SK-N-SH (cell line): ENCODE measurements around the gene C1QTNF9.

Experiments used
- RCOR1 ChIP-seq: fragments of 150-350 bp; IDR thresholded peaks from 2 replicates; pipeline ENCODE4 v1.6.1; 2017; ENCODE audit warnings: antibody characterized with exemption, low read length
- TCF12 ChIP-seq: IDR thresholded peaks from 2 replicates; pipeline ENCODE4 v1.4.0; 2012
- TF ChIP-seq, protein P1 (sequence below): fragments of 200-600 bp; sonication (generic); IDR thresholded peaks from 2 replicates; pipeline ENCODE4 v1.6.1; 2017; ENCODE audit warnings: antibody characterized with exemption, mild to moderate bottlenecking, moderate library complexity
- TF ChIP-seq, protein P2 (sequence below): IDR thresholded peaks from 2 replicates; pipeline ENCODE4 v1.4.0; 2012; ENCODE audit warnings: low read depth
- TF ChIP-seq, protein P3 (sequence below): IDR thresholded peaks from 2 replicates; pipeline ENCODE4 v1.6.1; 2012; ENCODE audit warnings: mild to moderate bottlenecking, low read depth, low read length, moderate library complexity

DNA sequence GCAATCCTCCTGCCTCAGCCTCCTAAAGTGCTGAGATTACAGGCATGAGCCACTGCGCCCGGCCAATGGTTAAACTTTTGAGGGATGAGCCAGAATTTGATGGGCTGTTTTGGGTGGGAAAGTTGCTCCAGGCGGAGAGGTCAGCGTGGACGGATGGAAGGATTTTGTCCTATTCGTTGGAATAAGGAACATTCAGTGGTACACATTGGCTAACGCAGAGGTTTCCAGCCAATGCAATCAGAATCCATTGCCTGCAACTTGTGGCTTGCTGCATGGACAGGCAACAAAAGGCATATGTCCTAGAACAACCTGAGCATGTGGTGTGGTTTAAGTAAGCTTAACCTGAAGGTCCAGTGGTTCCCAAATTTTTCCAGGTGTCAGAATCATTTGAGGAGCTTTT is 35.5 kb upstream of the C1QTNF9 start:
- TF ChIP-seq, protein P1, sequence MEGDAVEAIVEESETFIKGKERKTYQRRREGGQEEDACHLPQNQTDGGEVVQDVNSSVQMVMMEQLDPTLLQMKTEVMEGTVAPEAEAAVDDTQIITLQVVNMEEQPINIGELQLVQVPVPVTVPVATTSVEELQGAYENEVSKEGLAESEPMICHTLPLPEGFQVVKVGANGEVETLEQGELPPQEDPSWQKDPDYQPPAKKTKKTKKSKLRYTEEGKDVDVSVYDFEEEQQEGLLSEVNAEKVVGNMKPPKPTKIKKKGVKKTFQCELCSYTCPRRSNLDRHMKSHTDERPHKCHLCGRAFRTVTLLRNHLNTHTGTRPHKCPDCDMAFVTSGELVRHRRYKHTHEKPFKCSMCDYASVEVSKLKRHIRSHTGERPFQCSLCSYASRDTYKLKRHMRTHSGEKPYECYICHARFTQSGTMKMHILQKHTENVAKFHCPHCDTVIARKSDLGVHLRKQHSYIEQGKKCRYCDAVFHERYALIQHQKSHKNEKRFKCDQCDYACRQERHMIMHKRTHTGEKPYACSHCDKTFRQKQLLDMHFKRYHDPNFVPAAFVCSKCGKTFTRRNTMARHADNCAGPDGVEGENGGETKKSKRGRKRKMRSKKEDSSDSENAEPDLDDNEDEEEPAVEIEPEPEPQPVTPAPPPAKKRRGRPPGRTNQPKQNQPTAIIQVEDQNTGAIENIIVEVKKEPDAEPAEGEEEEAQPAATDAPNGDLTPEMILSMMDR, result no peak
- TF ChIP-seq, protein P2, sequence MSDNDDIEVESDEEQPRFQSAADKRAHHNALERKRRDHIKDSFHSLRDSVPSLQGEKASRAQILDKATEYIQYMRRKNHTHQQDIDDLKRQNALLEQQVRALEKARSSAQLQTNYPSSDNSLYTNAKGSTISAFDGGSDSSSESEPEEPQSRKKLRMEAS, result no peak
- no peak for TF ChIP-seq TCF12
- no peak for TF ChIP-seq RCOR1
- TF ChIP-seq, protein P3, sequence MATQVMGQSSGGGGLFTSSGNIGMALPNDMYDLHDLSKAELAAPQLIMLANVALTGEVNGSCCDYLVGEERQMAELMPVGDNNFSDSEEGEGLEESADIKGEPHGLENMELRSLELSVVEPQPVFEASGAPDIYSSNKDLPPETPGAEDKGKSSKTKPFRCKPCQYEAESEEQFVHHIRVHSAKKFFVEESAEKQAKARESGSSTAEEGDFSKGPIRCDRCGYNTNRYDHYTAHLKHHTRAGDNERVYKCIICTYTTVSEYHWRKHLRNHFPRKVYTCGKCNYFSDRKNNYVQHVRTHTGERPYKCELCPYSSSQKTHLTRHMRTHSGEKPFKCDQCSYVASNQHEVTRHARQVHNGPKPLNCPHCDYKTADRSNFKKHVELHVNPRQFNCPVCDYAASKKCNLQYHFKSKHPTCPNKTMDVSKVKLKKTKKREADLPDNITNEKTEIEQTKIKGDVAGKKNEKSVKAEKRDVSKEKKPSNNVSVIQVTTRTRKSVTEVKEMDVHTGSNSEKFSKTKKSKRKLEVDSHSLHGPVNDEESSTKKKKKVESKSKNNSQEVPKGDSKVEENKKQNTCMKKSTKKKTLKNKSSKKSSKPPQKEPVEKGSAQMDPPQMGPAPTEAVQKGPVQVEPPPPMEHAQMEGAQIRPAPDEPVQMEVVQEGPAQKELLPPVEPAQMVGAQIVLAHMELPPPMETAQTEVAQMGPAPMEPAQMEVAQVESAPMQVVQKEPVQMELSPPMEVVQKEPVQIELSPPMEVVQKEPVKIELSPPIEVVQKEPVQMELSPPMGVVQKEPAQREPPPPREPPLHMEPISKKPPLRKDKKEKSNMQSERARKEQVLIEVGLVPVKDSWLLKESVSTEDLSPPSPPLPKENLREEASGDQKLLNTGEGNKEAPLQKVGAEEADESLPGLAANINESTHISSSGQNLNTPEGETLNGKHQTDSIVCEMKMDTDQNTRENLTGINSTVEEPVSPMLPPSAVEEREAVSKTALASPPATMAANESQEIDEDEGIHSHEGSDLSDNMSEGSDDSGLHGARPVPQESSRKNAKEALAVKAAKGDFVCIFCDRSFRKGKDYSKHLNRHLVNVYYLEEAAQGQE, result no peak
